Stimulated activated effector memory CD8-positive, alpha-beta T cell treated with anti-CD3 and anti-CD28 coated beads, Interleukin-12 subunit alpha, Interleukin-12 subunit beta, amount 100 ng/mL, for 72 hours (primary cell): ENCODE measurements around the gene USF1.
"Not testable (repeated sequence)": the region's sequence is repeated elsewhere in the genome, so short reads cannot be mapped to it uniquely, and the experiment has no call there.

Experiments used
- ATAC-seq: fragments of 150-1000 bp; cut with Tn5 transposase; 2 replicates; pipeline ENCODE4 v1.10.0; 2021
- DNase-seq, 2 donors: peaks; one replicate each; pipeline ENCODE4 v3.0.0; 2021 to 2022; ENCODE audit warnings: low spot score in 2 of 2
- H3K27ac Mint-ChIP-seq: one replicate; pipeline ENCODE4 v1.8.0; 2022; ENCODE audit warnings: mild to moderate bottlenecking, mixed read lengths
- H3K36me3 Mint-ChIP-seq: one replicate; pipeline ENCODE4 v1.8.0; 2022; ENCODE audit warnings: mild to moderate bottlenecking, mixed read lengths
- H3K4me1 Mint-ChIP-seq: one replicate; pipeline ENCODE4 v1.8.0; 2022; ENCODE audit warnings: mixed read lengths
- H3K4me3 Mint-ChIP-seq: one replicate; pipeline ENCODE4 v1.8.0; 2022; ENCODE audit warnings: mild to moderate bottlenecking, mixed read lengths
- H3K9me3 Mint-ChIP-seq: one replicate; pipeline ENCODE4 v1.8.0; 2022; ENCODE audit warnings: mixed read lengths

The USF1 gene

GRCh38 chr1:161069241-161069640, 23.5 kb upstream of the USF1 start:
- peaks cover 60% of the 10 kb centered on the region for H3K36me3 Mint-ChIP-seq
- no peak for DNase-seq
- no peak for ATAC-seq
- H3K9me3 Mint-ChIP-seq: no peaks in the 10 kb centered on the region
- H3K27ac Mint-ChIP-seq: peak overlapping the region; percentile 95
- peak overlapping the region; percentile 82 for H3K4me3 Mint-ChIP-seq
- H3K4me1 Mint-ChIP-seq: peaks cover 79% of the 10 kb centered on the region

- Mint-ChIP-seq H3K4me1 (peaks cover 81% of the 10 kb centered on the region), H3K27ac (peak overlapping the region; percentile 95), H3K4me3 (peak overlapping the region; percentile 82), H3K36me3 (peaks cover 67% of the 10 kb centered on the region), H3K9me3 (no peaks in the 10 kb centered on the region)
- ATAC-seq: peak; percentile 76
- DNase-seq: peak; percentile 58 to 91
Measured at GRCh38 chr1:161068306-161069234, 22.8 kb upstream of the USF1 start.

- DNase-seq (no peak), ATAC-seq (peak; percentile 57)
- Mint-ChIP-seq H3K36me3 (peaks cover 86% of the 10 kb centered on the region), H3K9me3 (no peaks in the 10 kb centered on the region), H3K27ac (peak overlapping the region; percentile 95), H3K4me1 (peaks cover 87% of the 10 kb centered on the region), H3K4me3 (peak overlapping the region; percentile 82)
Measured at GRCh38 chr1:161066694-161067093, 20.9 kb upstream of the USF1 start.

GRCh38 chr1:161065681-161066080, 19.9 kb upstream of the USF1 start:
- H3K4me3 Mint-ChIP-seq: peak overlapping the region; percentile 82
- peaks cover 96% of the 10 kb centered on the region for H3K36me3 Mint-ChIP-seq
- DNase-seq, ATAC-seq, H3K9me3 Mint-ChIP-seq: not testable (repeated sequence)
- H3K27ac Mint-ChIP-seq: peak overlapping the region; percentile 95
- H3K4me1 Mint-ChIP-seq: peaks cover 81% of the 10 kb centered on the region

GRCh38 chr1:161063936-161064335, 18.2 kb upstream of the USF1 start:
- not testable (repeated sequence) for DNase-seq

GRCh38 chr1:161061419-161061818, 15.6 kb upstream of the USF1 start:
- peaks cover 68% of the 10 kb centered on the region for H3K4me1 Mint-ChIP-seq
- H3K4me3 Mint-ChIP-seq: no peak overlapping the region
- peaks cover 100% of the 10 kb centered on the region for H3K36me3 Mint-ChIP-seq
- no peaks in the 10 kb centered on the region for H3K9me3 Mint-ChIP-seq
- H3K27ac Mint-ChIP-seq: peak overlapping the region; percentile 83
- ATAC-seq: no peak
- DNase-seq: no peak

More at GRCh38 chr1:161063936-161064335, 18.2 kb upstream of the USF1 start:
- Mint-ChIP-seq H3K27ac (peak overlapping the region; percentile 95), H3K36me3 (peaks cover 100% of the 10 kb centered on the region), H3K4me1 (peaks cover 82% of the 10 kb centered on the region), H3K4me3 (peak overlapping the region; percentile 82)
- not testable (repeated sequence) for ATAC-seq, H3K9me3 Mint-ChIP-seq

- Mint-ChIP-seq H3K4me1 (peaks cover 62% of the 10 kb centered on the region), H3K4me3 (no peak overlapping the region), H3K27ac (peak overlapping the region; percentile 83), H3K36me3 (peaks cover 100% of the 10 kb centered on the region), H3K9me3 (no peaks in the 10 kb centered on the region)
- no peak for ATAC-seq
- no peak for DNase-seq
Measured at GRCh38 chr1:161059293-161059692, 13.5 kb upstream of the USF1 start.

- Mint-ChIP-seq H3K4me1 (peaks cover 41% of the 10 kb centered on the region), H3K27ac (no peak overlapping the region), H3K9me3 (no peaks in the 10 kb centered on the region), H3K36me3 (peaks cover 100% of the 10 kb centered on the region), H3K4me3 (no peak overlapping the region)
- ATAC-seq: no peak
- no peak for DNase-seq
Measured at GRCh38 chr1:161054805-161055204, 9.0 kb upstream of the USF1 start.

GRCh38 chr1:161054232-161054631, 8.5 kb upstream of the USF1 start:
- ATAC-seq: no peak
- peaks cover 100% of the 10 kb centered on the region for H3K36me3 Mint-ChIP-seq
- peak overlapping the region; percentile 50 for H3K27ac Mint-ChIP-seq

GRCh38 chr1:161052899-161053298, 7.1 kb upstream of the USF1 start:
- Mint-ChIP-seq H3K4me3 (no peak overlapping the region), H3K36me3 (peaks cover 100% of the 10 kb centered on the region), H3K4me1 (peaks cover 48% of the 10 kb centered on the region), H3K27ac (peak overlapping the region; percentile 77), H3K9me3 (no peaks in the 10 kb centered on the region)
- no peak for DNase-seq
- ATAC-seq: no peak

More at GRCh38 chr1:161054232-161054631, 8.5 kb upstream of the USF1 start:
- H3K9me3 Mint-ChIP-seq: no peaks in the 10 kb centered on the region
- no peak for DNase-seq
- H3K4me3 Mint-ChIP-seq: no peak overlapping the region
- peaks cover 39% of the 10 kb centered on the region for H3K4me1 Mint-ChIP-seq

- Mint-ChIP-seq H3K27ac (peak overlapping the region; percentile 77), H3K4me1 (peaks cover 49% of the 10 kb centered on the region)
Measured at GRCh38 chr1:161051219-161051618, 5.4 kb upstream of the USF1 start.

GRCh38 chr1:161048949-161049722, 3.4 kb upstream of the USF1 start:
- DNase-seq: no peak
- H3K36me3 Mint-ChIP-seq: peaks cover 100% of the 10 kb centered on the region
- H3K27ac Mint-ChIP-seq: peak overlapping the region; percentile 99
- peaks cover 59% of the 10 kb centered on the region for H3K4me1 Mint-ChIP-seq
- H3K4me3 Mint-ChIP-seq: no peak overlapping the region
- no peak for ATAC-seq
- H3K9me3 Mint-ChIP-seq: no peaks in the 10 kb centered on the region

More at GRCh38 chr1:161051219-161051618, 5.4 kb upstream of the USF1 start:
- no peak overlapping the region for H3K4me3 Mint-ChIP-seq
- no peaks in the 10 kb centered on the region for H3K9me3 Mint-ChIP-seq
- DNase-seq (no peak), ATAC-seq (no peak)
- H3K36me3 Mint-ChIP-seq: peaks cover 100% of the 10 kb centered on the region

- H3K36me3 Mint-ChIP-seq: peaks cover 94% of the 10 kb centered on the region
Measured at GRCh38 chr1:161047436-161048420, 2.0 kb upstream of the USF1 start.

GRCh38 chr1:161046605-161047228, 940 bp upstream of the USF1 start:
- Mint-ChIP-seq H3K4me1 (peaks cover 61% of the 10 kb centered on the region), H3K9me3 (no peaks in the 10 kb centered on the region), H3K36me3 (peaks cover 94% of the 10 kb centered on the region), H3K27ac (peak overlapping the region; percentile 99), H3K4me3 (peak overlapping the region; percentile 85)
- DNase-seq (no peak), ATAC-seq (no peak)

More at GRCh38 chr1:161047436-161048420, 2.0 kb upstream of the USF1 start:
- peaks cover 59% of the 10 kb centered on the region for H3K4me1 Mint-ChIP-seq
- DNase-seq (no peak), ATAC-seq (no peak)
- peak overlapping the region; percentile 99 for H3K27ac Mint-ChIP-seq
- no peaks in the 10 kb centered on the region for H3K9me3 Mint-ChIP-seq
- H3K4me3 Mint-ChIP-seq: peak overlapping the region; percentile 85
